GM19240 (cell line): Measurements from ENCODE around the gene MSANTD2.

Experiments
- DNase-seq: peaks from one replicate; pipeline ENCODE4 v3.0.0; 2011; ENCODE audit warnings: low spot score; ENCODE audit not compliant: insufficient read length

Gene MSANTD2

GRCh38 chr11:124737638-124738305 is 62.4 kb downstream of the MSANTD2 start:
- no peak for DNase-seq

DNA sequence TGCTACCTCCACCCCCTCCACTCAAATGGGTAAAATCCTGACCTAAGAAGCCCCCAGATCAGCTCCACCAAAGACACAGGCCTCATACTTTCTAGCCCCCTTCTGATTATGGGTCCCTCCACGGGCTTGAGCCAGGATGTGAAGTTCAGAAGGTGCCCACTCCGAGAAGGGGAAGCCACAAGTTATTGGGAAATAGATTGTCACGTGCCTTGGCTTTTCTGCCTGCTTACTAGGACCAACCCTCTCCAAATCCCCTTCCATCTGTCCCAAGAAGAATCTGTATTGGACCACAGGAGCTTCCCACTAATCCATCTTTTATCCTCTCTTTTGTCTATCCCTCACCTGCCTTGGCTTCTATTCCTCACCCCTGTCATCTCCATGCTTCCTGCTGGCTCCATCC is 63.5 kb downstream of the MSANTD2 start:
- DNase-seq = no peak

- DNase-seq = no peak
Observed at GRCh38 chr11:124732230-124732629, 68.0 kb downstream of the MSANTD2 start.

DNA sequence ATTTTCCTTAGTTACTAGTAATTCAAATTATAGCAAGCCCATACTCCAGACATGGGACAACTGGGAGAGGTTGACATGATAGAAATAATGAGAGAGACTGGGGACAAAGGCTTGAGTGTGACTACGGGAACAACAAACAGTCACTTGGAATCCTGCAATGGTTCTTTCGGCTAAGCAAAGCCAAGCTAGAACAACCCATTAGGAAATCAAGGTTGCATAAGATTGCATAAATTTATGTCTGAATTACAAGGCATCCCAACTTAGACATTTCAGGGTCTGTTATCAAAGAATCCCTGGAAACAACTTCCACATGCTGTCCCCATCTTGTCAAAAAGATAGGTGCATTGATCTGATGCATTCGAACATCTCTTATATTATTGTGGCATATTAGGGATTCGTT is 70.6 kb downstream of the MSANTD2 start:
- no peak for DNase-seq

- no peak for DNase-seq
Observed at GRCh38 chr11:124728134-124728533, 72.1 kb downstream of the MSANTD2 start.

- DNase-seq = no peak
Observed at GRCh38 chr11:124727474-124727873, 72.7 kb downstream of the MSANTD2 start.

- no peak for DNase-seq
Observed at GRCh38 chr11:124725719-124726105, 74.5 kb downstream of the MSANTD2 start.

DNA sequence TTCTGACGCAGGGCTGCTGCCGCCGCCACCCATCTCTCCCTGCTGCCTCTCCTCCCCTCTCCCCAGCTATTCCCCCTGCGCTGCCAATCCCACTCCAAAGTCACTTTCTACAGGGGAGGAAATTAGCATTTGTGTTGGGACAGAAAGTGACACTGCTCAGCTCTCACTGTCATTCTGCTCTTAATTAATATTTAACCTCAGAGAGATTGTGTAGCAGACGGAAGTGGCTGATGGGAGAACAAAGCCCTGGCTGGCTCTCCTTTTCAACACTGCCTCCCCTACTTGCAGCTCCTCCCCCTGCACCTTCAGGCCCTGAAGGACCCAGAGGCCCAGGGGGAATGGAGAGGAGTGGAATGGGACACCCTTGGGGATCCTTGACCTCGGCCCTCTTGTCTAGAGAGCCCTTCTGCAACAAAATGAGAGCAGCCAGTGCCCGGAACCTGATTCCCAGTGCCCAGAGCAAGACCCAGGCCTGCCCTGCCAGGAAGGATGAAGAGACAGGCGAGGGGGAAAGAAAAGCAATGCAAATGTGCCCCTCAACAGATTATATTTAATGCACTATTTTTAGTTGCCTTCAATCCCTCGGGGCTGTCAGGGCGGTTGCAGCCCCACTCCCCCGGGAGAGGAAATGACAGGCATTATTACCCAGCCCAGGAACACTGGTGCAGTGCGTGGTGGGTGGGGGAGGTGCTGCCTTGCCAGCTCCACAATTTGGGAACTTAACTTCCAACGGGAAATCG is 75.1 kb downstream of the MSANTD2 start:
- no peak for DNase-seq

- no peak for DNase-seq
Observed at GRCh38 chr11:124722176-124722575, 78.0 kb downstream of the MSANTD2 start.

- DNase-seq = no peak
Observed at GRCh38 chr11:124719534-124719933, 80.7 kb downstream of the MSANTD2 start.

- no peak for DNase-seq
Observed at GRCh38 chr11:124718801-124719200, 81.4 kb downstream of the MSANTD2 start.

- DNase-seq = no peak
Observed at GRCh38 chr11:124717786-124718651, 82.2 kb downstream of the MSANTD2 start.

GRCh38 chr11:124717421-124717785 is 82.8 kb downstream of the MSANTD2 start:
- no peak for DNase-seq

- no peak for DNase-seq
Observed at GRCh38 chr11:124716591-124716990, 83.6 kb downstream of the MSANTD2 start.
